Pericardium fibroblast (primary cell): ENCODE results near the gene NHERF2. TPM values are rescaled to one million over a fixed set of nuclear protein-coding genes. Genes with fewer than 3 reads are reported as not detected.

Experiments used
- total RNA-seq: library from RNA; depleted of rRNA; stranded (reverse); fragments of >200 nt; gene quantifications from 2 replicates; pipeline ENCODE4 v1.2.3, GENCODE V29; 2015

The NHERF2 gene
- total RNA-seq: 19.3 and 52.7 TPM in 2 replicates

GRCh38 chr16:2026461-2027023 lies at the start of gene NHERF2:
Gene NHERF2, plus strand, starts transcription at chr16:2026902. Its CDS starts 104 bp downstream, at chr16:2027006.

GRCh38 chr16:1981398-1981836 lies 45.3 kb upstream of the NHERF2 start, which contains the start of gene NOXO1:
Gene NOXO1, minus strand, starts transcription at chr16:1981469. Its CDS starts 290 bp downstream, at chr16:1981179.

GRCh38 chr16:1983544-1984346 lies 43.0 kb upstream of the NHERF2 start, which contains the start of gene GFER:
Gene GFER, plus strand, starts transcription at chr16:1984193. Its CDS starts 26 bp downstream, at chr16:1984219.

GRCh38 chr16:1989209-1990100 lies 37.2 kb upstream of the NHERF2 start, which contains the start of gene SYNGR3:
Gene SYNGR3, plus strand, starts transcription at chr16:1989970. Its CDS starts 133 bp downstream, at chr16:1990103.

GRCh38 chr16:2009791-2010510 lies 16.8 kb upstream of the NHERF2 start, which contains the start of gene ZNF598:
Gene ZNF598, minus strand, starts transcription at chr16:2009821.

GRCh38 chr16:2019518-2019920 lies 7.2 kb upstream of the NHERF2 start, which contains the start of gene NPW:
Gene NPW, plus strand, starts transcription at chr16:2019785.

GRCh38 chr16:2047330-2048115 lies 20.8 kb downstream of the NHERF2 start, which contains the start of the genes NTHL1 and TSC2:
Gene NTHL1, minus strand, starts transcription at chr16:2047834. Its CDS starts 11 bp downstream, at chr16:2047823.
Gene TSC2, plus strand, starts transcription at chr16:2047985. Its CDS starts 631 bp downstream, at chr16:2048616.

Other genes with a start within 250 kb of the NHERF2 start
- 35.9 and 42.5 TPM in 2 replicates for gene SPSB3, start 244.3 kb upstream of the NHERF2 start, total RNA-seq
- 87.6 and 105 TPM in 2 replicates for gene NUBP2, start 243.9 kb upstream of the NHERF2 start, total RNA-seq
- not detected in 2 replicates for gene IGFALS, start 233.2 kb upstream of the NHERF2 start, total RNA-seq
- 16.1 and 36.5 TPM in 2 replicates for gene HAGH, start 200.1 kb upstream of the NHERF2 start, total RNA-seq
- gene FAHD1, start 199.7 kb upstream of the NHERF2 start, total RNA-seq: 32.1 and 32.4 TPM in 2 replicates
- gene MEIOB, start 154.7 kb upstream of the NHERF2 start, total RNA-seq: 0.34 TPM in 1 of 2 replicates, not detected in the other
- gene HS3ST6, start 108.5 kb upstream of the NHERF2 start, total RNA-seq: 0.12 and 0.34 TPM in 2 replicates
- 8.9 and 9.4 TPM in 2 replicates for gene MSRB1, start 83.7 kb upstream of the NHERF2 start, total RNA-seq
- not detected in 2 replicates for gene RPL3L, start 72.2 kb upstream of the NHERF2 start, total RNA-seq
- 234 and 254 TPM in 2 replicates for gene NDUFB10, start 67.4 kb upstream of the NHERF2 start, total RNA-seq
- 4,233 and 5,666 TPM in 2 replicates for gene RPS2, start 62.1 kb upstream of the NHERF2 start, total RNA-seq
- not detected in 2 replicates for gene RNF151, start 60.0 kb upstream of the NHERF2 start, total RNA-seq
- gene TBL3, start 54.8 kb upstream of the NHERF2 start, total RNA-seq: 27.9 and 35.8 TPM in 2 replicates
- gene NOXO1, start 45.4 kb upstream of the NHERF2 start, total RNA-seq: 2.1 TPM in 1 of 2 replicates, not detected in the other
- 11.4 and 28.1 TPM in 2 replicates for gene GFER, start 42.7 kb upstream of the NHERF2 start, total RNA-seq
- 1.3 and 1.4 TPM in 2 replicates for gene SYNGR3, start 36.9 kb upstream of the NHERF2 start, total RNA-seq
- gene ZNF598, start 17.1 kb upstream of the NHERF2 start, total RNA-seq: 31.0 and 49.6 TPM in 2 replicates
- 1.6 and 8.7 TPM in 2 replicates for gene NPW, start 7.1 kb upstream of the NHERF2 start, total RNA-seq
- 19.2 and 23.6 TPM in 2 replicates for gene NTHL1, start 20.9 kb downstream of the NHERF2 start, total RNA-seq
- 33.6 and 45.9 TPM in 2 replicates for gene TSC2, start 21.1 kb downstream of the NHERF2 start, total RNA-seq
- gene PKD1, start 109.0 kb downstream of the NHERF2 start, total RNA-seq: 177 and 192 TPM in 2 replicates
- gene RAB26, start 121.7 kb downstream of the NHERF2 start, total RNA-seq: 1.9 TPM in 1 of 2 replicates, not detected in the other
- 59.3 and 62.7 TPM in 2 replicates for gene TRAF7, start 128.9 kb downstream of the NHERF2 start, total RNA-seq
- gene CASKIN1, start 169.7 kb downstream of the NHERF2 start, total RNA-seq: under 0.01 and 1.0 TPM in 2 replicates
- 76.2 and 97.6 TPM in 2 replicates for gene MLST8, start 178.6 kb downstream of the NHERF2 start, total RNA-seq
- 0.09 and 0.70 TPM in 2 replicates for gene BRICD5, start 184.0 kb downstream of the NHERF2 start, total RNA-seq
- gene PGP, start 187.9 kb downstream of the NHERF2 start, total RNA-seq: 9.9 and 15.4 TPM in 2 replicates
- gene E4F1, start 196.7 kb downstream of the NHERF2 start, total RNA-seq: 22.1 and 25.4 TPM in 2 replicates
- 0.26 TPM in 1 of 2 replicates, not detected in the other for gene DNASE1L2, start 209.5 kb downstream of the NHERF2 start, total RNA-seq
- gene ECI1, start 224.7 kb downstream of the NHERF2 start, total RNA-seq: 89.5 and 90.8 TPM in 2 replicates
- gene RNPS1, start 241.2 kb downstream of the NHERF2 start, total RNA-seq: 97.6 and 141 TPM in 2 replicates